Ishikawa (cell line): ENCODE results near the gene CHAC1.

ENCODE experiments used
- CEBPB ChIP-seq: IDR thresholded peaks from 2 replicates; pipeline ENCODE4 v1.6.1; 2012
- CREB1 ChIP-seq: IDR thresholded peaks from 2 replicates; pipeline ENCODE4 v1.6.1; 2012; ENCODE audit warnings: low read depth
- EGR1 ChIP-seq: IDR thresholded peaks from 2 replicates; pipeline ENCODE4 v1.6.1; 2012
- EP300 ChIP-seq: IDR thresholded peaks from 2 replicates; pipeline ENCODE4 v1.6.1; 2012; ENCODE audit warnings: borderline replicate concordance
- FOXM1 ChIP-seq: IDR thresholded peaks from 2 replicates; pipeline ENCODE4 v1.6.1; 2012; ENCODE audit warnings: low read depth, borderline replicate concordance
- MAX ChIP-seq: IDR thresholded peaks from 2 replicates; pipeline ENCODE4 v1.6.1; 2012
- NFIC ChIP-seq: IDR thresholded peaks from 2 replicates; pipeline ENCODE4 v1.6.1; 2012
- RAD21 ChIP-seq: IDR thresholded peaks from 2 replicates; pipeline ENCODE4 v1.6.1; 2012; ENCODE audit warnings: low read depth
- REST ChIP-seq: IDR thresholded peaks from 2 replicates; pipeline ENCODE4 v1.6.1; 2012; ENCODE audit warnings: low read depth, mild to moderate bottlenecking
- TAF1 ChIP-seq: IDR thresholded peaks from 2 replicates; pipeline ENCODE4 v1.6.1; 2012; ENCODE audit warnings: low read depth, mild to moderate bottlenecking
- TCF12 ChIP-seq: IDR thresholded peaks from 2 replicates; pipeline ENCODE4 v1.6.1; 2012; ENCODE audit warnings: low read depth
- TEAD4 ChIP-seq: IDR thresholded peaks from 2 replicates; pipeline ENCODE4 v1.6.1; 2012
- USF1 ChIP-seq: IDR thresholded peaks from 2 replicates; pipeline ENCODE4 v1.6.1; 2012
- YY1 ChIP-seq: IDR thresholded peaks from 2 replicates; pipeline ENCODE4 v1.6.1; 2012; ENCODE audit warnings: low read depth
- ZBTB7A ChIP-seq: IDR thresholded peaks from 2 replicates; pipeline ENCODE4 v1.6.1; 2012; ENCODE audit warnings: low read depth

Gene CHAC1

DNA sequence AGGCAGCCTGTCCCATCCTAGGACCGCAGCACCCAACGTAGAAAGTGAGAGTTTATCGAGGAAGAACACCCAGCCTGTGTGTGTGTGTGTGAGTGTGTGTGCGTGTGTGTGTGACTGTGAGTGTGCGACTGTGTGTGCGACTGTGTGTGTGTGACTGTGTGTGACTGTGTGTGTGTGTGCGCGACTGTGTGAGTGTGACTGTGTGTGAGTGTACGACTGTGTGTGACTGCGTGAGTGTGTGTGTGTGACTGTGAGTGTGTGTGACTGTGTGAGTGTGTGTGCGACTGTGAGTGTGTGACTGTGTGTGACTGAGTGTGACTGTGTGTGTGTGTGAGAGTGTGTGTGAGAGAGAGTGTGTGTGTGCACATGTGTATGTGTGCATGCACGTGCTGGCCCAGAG is 39.3 kb upstream of the CHAC1 start:
- TF ChIP-seq TAF1 (no peak), NFIC (no peak), USF1 (no peak), REST (no peak), CEBPB (no peak), EP300 (no peak), FOXM1 (no peak), TEAD4 (no peak), EGR1 (no peak), MAX (no peak), RAD21 (no peak), YY1 (no peak), TCF12 (no peak), CREB1 (no peak), ZBTB7A (no peak)

DNA sequence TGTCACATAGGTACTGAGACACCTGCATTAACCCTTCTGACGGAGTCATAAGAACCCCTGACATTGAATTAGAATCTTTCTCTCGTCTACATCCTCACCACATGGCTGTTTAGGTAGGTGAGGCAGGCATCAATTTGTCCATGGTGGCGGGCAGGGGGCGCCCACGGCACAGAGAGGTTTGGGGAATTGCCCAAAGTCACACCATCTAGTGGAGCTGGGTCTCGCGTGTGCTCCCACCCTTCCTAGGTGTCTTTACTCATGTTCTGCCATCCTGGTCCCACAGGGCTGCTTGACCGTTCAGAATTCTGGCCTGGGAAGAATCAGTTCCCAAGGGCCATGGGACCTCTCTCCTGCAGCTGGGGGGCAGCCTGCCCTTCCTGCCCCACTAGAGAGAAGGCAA is 38.8 kb upstream of the CHAC1 start:
- TF ChIP-seq NFIC (no peak), RAD21 (peak; percentile 21; the same call in 1 of the 2 replicates)

DNA sequence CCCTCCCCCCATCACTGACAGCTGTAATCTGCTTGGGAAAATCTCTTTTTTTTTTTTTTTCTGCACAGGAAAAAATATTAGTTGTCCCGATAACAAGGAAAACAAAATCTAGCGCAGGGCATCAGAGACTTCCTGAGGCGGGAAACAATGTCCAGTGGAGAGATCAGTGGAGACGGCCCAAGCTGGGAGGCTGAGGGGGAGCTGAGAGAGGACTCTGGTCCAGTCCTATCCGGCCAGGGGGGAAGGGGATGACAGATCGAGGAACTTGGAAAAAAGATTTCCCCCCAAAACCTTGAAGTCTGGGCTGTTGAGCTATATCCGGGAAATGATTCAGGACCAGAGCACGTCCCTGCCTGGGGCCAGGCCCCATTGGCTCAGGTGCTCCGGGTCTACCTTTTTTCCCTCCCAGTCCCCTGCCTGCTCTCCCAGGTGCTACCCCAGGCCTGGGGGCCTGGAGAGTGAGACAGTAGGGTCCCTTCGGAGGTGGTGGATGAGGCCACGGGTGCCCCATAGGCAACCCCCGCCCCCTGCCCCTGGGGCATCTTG is 38.1 kb upstream of the CHAC1 start:
- no peak for TF ChIP-seq YY1
- TF ChIP-seq FOXM1: no peak
- TF ChIP-seq USF1: no peak
- no peak for TF ChIP-seq EGR1
- TF ChIP-seq EP300: no peak
- TF ChIP-seq ZBTB7A: no peak

DNA sequence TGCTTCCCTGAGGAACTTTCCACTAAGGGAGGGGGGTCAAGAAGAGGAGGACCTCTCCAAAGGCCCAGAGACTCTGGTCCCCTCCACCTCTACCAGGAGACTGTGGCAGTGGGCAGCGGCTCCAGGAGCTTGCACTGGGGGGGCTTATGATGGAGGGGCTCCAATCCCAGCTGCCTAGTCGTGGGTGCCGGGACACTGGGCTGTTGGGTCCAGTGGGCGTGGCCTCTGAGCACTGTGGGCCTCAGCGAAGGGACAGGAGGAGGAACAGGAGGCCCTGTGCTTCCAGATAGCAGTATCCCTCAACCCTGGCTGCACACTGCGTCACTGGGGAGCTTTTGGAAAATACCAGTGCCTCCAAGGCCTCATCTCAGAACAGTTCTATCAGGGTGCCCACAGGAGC is 37.6 kb upstream of the CHAC1 start:
- TF ChIP-seq CEBPB (no peak), TAF1 (no peak), TEAD4 (no peak), REST (no peak), TCF12 (no peak), EGR1 (no peak), NFIC (no peak)

DNA sequence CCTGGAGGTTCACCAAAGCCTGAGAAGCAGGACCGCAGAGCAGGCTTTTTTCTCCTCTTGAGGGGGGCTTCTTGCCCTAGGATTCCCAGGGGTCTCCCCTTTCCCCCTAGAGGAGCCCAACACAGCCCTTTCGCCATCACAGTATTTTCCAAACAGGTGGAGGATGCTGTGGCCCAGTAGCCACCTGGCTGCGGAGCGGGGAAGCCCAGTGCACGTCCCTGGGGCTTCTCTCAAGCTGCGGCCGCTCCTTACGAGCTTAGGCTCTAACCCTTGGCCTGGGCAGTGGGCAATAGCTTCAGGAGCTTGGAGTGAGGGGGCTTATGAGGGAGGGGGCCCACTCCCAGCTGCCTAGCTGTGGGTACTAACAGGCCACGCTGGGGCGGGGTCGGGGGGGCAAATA is 35.7 kb upstream of the CHAC1 start:
- no peak for TF ChIP-seq FOXM1
- TF ChIP-seq MAX: no peak
- TF ChIP-seq YY1: no peak
- TF ChIP-seq TAF1: no peak
- no peak for TF ChIP-seq NFIC
- no peak for TF ChIP-seq EP300
- TF ChIP-seq USF1: no peak
- no peak for TF ChIP-seq TEAD4

DNA sequence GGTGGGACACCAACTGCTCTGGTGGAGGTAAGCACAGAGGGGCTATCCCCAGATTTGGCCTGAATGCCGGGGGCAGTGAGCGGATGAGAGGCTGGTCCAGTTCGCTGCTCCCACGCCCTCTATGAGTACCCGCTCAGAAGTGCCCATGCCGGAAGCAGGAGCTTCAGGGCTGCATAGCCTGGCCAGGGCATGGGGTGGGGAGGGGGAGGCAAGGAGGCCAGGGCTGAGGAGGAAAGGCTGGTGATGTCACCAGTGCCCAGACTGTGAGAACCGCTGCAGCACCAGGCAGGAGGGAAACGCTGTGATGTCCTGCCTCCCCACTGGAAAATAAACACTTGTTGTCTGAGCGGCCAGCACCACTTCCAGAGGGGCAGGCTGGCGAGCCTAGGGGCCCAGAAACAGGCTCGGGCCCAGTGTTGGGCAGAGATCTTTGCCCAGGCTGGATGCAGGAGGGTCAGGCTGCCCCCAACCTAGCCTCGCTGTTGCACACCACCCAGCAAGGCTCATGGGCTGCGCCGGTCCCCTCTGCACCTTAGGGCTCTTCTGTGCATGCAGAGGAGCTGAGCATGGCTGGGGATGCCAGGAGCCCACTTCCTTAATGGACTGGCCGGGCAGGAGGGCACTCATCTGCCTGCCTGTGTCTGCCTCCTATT is 35.0 kb upstream of the CHAC1 start:
- TF ChIP-seq EGR1: no peak
- TF ChIP-seq USF1: no peak
- no peak for TF ChIP-seq YY1
- no peak for TF ChIP-seq TCF12
